H1 (cell line): ENCODE measurements around the gene SERPINB6. TPM values are rescaled to one million over a fixed set of nuclear protein-coding genes. Genes with fewer than 3 reads are reported as not detected.

Experiments
- CTCF ChIA-PET: fragments of 300-600 bp; sonication (Branson Sonifier 250); formaldehyde crosslinking; loops from one replicate; lab custom pipeline; 2021; ENCODE audit not compliant: partially characterized antibody; lab: Charles Lee
- POLR2A ChIA-PET: fragments of 300-600 bp; sonication (Branson Sonifier 250); formaldehyde crosslinking; loops from one replicate; lab custom pipeline; 2021; ENCODE audit warnings: inconsistent platforms; ENCODE audit not compliant: partially characterized antibody; lab: Charles Lee
- DNase-seq, 2 experiments: peaks; one replicate each; pipeline versions ENCODE4 v3.0.0 to v3.0.0-alpha.2; 2010 to 2022; ENCODE audit warnings: low spot score in 2 of 2, low read depth in 1 of 2, mixed read lengths in 1 of 2
- FAIRE-seq: peaks from 2 replicates; lab custom pipeline; 2011; peaks lifted over from hg19 to GRCh38; lab: Jason Lieb, UNC
- H2AFZ ChIP-seq: 2 replicates; pipeline ENCODE4 v1.8.1; 2012; ENCODE audit warnings: low read length, inconsistent platforms
- H2AK5ac ChIP-seq: 2 replicates; pipeline ENCODE4 v1.6.1; 2013; ENCODE audit warnings: low read depth, low read length
- H2BK120ac ChIP-seq: replicated peaks from 2 replicates; pipeline ENCODE3; 2013; ENCODE audit warnings: low read depth, low read length, inconsistent platforms
- H2BK12ac ChIP-seq: 2 replicates; pipeline ENCODE4 v1.6.1; 2013; ENCODE audit warnings: low read depth, low read length
- H2BK15ac ChIP-seq: 2 replicates; pipeline ENCODE4 v1.6.1; 2013; ENCODE audit warnings: low read length
- H2BK20ac ChIP-seq: 2 replicates; pipeline ENCODE4 v1.6.1; 2013; ENCODE audit warnings: low read length
- H2BK5ac ChIP-seq: 2 replicates; pipeline ENCODE4 v1.6.1; 2013; ENCODE audit warnings: low read depth, low read length
- H3K14ac ChIP-seq: 2 replicates; pipeline ENCODE4 v1.6.1; 2013; ENCODE audit warnings: inconsistent platforms; ENCODE audit not compliant: insufficient read length
- H3K18ac ChIP-seq: 2 replicates; pipeline ENCODE4 v1.6.1; 2013; ENCODE audit warnings: low read length; ENCODE audit errors: extremely low read depth
- H3K23ac ChIP-seq: 2 replicates; pipeline ENCODE4 v1.6.1; 2013; ENCODE audit warnings: inconsistent platforms; ENCODE audit not compliant: insufficient read length
- H3K23me2 ChIP-seq: 2 replicates; pipeline ENCODE4 v1.6.1; 2013; ENCODE audit warnings: low read depth, low read length
- H3K27ac ChIP-seq: 2 replicates; pipeline ENCODE4 v1.6.1; 2011; ENCODE audit warnings: low read depth, low read length, inconsistent platforms
- H3K27me3 ChIP-seq, 4 experiments: replicated peaks in 1 of 4; 1 replicate in 1 of 4; 2 replicates in 3 of 4; pipeline versions ENCODE4 v1.6.1 to v1.8.1; 2011 to 2013; ENCODE audit warnings: low read length in 3 of 4, mild to moderate bottlenecking in 3 of 4, inconsistent platforms in 2 of 4, mixed read lengths in 2 of 4, moderate library complexity in 1 of 4; ENCODE audit not compliant: control insufficient read depth in 3 of 4, insufficient read depth in 3 of 4; ENCODE audit errors: extremely low read depth in 1 of 4
- H3K36me3 ChIP-seq, 4 experiments: 2 replicates each; pipeline versions ENCODE4 v1.6.1 to v1.8.1; 2011 to 2013; ENCODE audit warnings: mild to moderate bottlenecking in 4 of 4, low read length in 3 of 4, moderate library complexity in 2 of 4, control low read depth in 1 of 4, inconsistent platforms in 1 of 4; ENCODE audit not compliant: insufficient read depth in 4 of 4, control insufficient read depth in 2 of 4
- H3K4ac ChIP-seq: replicated peaks from 2 replicates; pipeline ENCODE3; 2013; ENCODE audit warnings: low read length, low read depth, mixed read lengths, inconsistent platforms; ENCODE audit not compliant: insufficient read length
- H3K4me1 ChIP-seq, 4 experiments: replicated peaks in 1 of 4; 1 replicate in 1 of 4; 2 replicates in 3 of 4; pipeline versions ENCODE4 v1.6.1 to v1.8.1; 2011 to 2013; ENCODE audit warnings: low read length in 3 of 4, inconsistent platforms in 2 of 4, mixed read lengths in 1 of 4; ENCODE audit not compliant: insufficient read depth in 4 of 4, control insufficient read depth in 3 of 4
- H3K4me2 ChIP-seq, 2 experiments: 2 replicates each; pipeline versions ENCODE4 v1.6.1 to v1.8.1; 2011 to 2013; ENCODE audit warnings: low read depth in 2 of 2, low read length in 2 of 2, control low read depth in 1 of 2, inconsistent platforms in 1 of 2, mild to moderate bottlenecking in 1 of 2; ENCODE audit not compliant: insufficient read depth in 1 of 2
- H3K4me3 ChIP-seq, 4 experiments: fragments of 200-600, 300-600 bp in 1 of 4; sonication (generic), shearing (Covaris generic), sonication (Bioruptor Twin) in 1 of 4; 2 replicates each; pipeline versions ENCODE4 v1.5.1 to v1.8.1; 2011 to 2016; ENCODE audit warnings: low read length in 4 of 4, low read depth in 3 of 4, control low read depth in 2 of 4, inconsistent platforms in 2 of 4, mild to moderate bottlenecking in 2 of 4, mixed read lengths in 1 of 4, moderate library complexity in 1 of 4; ENCODE audit not compliant: insufficient read depth in 2 of 4; ENCODE audit errors: extremely low read depth in 1 of 4
- H3K56ac ChIP-seq: replicated peaks from 2 replicates; pipeline ENCODE3; 2013; ENCODE audit warnings: low read depth, mild to moderate bottlenecking, mixed read lengths, low read length, inconsistent platforms; ENCODE audit not compliant: insufficient read length
- H3K79me1 ChIP-seq: 2 replicates; pipeline ENCODE4 v1.6.1; 2013; ENCODE audit warnings: low read depth, low read length, control low read depth
- H3K79me2 ChIP-seq, 2 experiments: 2 replicates each; pipeline versions ENCODE4 v1.6.1 to v1.8.1; 2012 to 2013; ENCODE audit warnings: low read length in 2 of 2, mild to moderate bottlenecking in 2 of 2, inconsistent platforms in 1 of 2; ENCODE audit not compliant: insufficient read depth in 2 of 2, control insufficient read depth in 1 of 2
- H3K9ac ChIP-seq, 4 experiments: replicated peaks in 1 of 4; 1 replicate in 1 of 4; 2 replicates in 3 of 4; pipeline versions ENCODE4 v1.6.1 to v1.8.1; 2011 to 2013; ENCODE audit warnings: low read depth in 3 of 4, low read length in 3 of 4, control low read depth in 2 of 4, mild to moderate bottlenecking in 2 of 4, moderate library complexity in 2 of 4, inconsistent platforms in 1 of 4; ENCODE audit errors: extremely low read depth in 1 of 4
- H3K9me3 ChIP-seq, 2 experiments: 2 replicates each; pipeline versions ENCODE4 v1.6.1 to v1.8.1; 2012 to 2013; ENCODE audit warnings: mild to moderate bottlenecking in 2 of 2, moderate library complexity in 2 of 2, control low read depth in 1 of 2, inconsistent platforms in 1 of 2, low read depth in 1 of 2, low read length in 1 of 2, mixed read lengths in 1 of 2; ENCODE audit not compliant: insufficient read depth in 2 of 2
- H4K20me1 ChIP-seq, 2 experiments: replicated peaks in 1 of 2; 2 replicates each; pipeline versions ENCODE3 to v1.8.1; 2011 to 2013; ENCODE audit warnings: inconsistent platforms in 2 of 2, low read length in 2 of 2, mild to moderate bottlenecking in 1 of 2; ENCODE audit not compliant: insufficient read depth in 2 of 2, control insufficient read depth in 1 of 2
- H4K5ac ChIP-seq: 2 replicates; pipeline ENCODE4 v1.6.1; 2013; ENCODE audit warnings: low read length, low read depth, mixed read lengths, inconsistent platforms; ENCODE audit not compliant: insufficient read length
- H4K8ac ChIP-seq: 2 replicates; pipeline ENCODE4 v1.8.0; 2013; ENCODE audit warnings: mild to moderate bottlenecking, moderate library complexity, low read length, inconsistent platforms; ENCODE audit not compliant: insufficient read depth; ENCODE audit errors: extremely low read depth
- H4K91ac ChIP-seq: replicated peaks from 2 replicates; pipeline ENCODE3; 2013; ENCODE audit warnings: low read length, mixed read lengths, inconsistent platforms; ENCODE audit not compliant: insufficient read length
- MAFK ChIP-seq: IDR thresholded peaks from 2 replicates; pipeline ENCODE4 v1.6.1; 2012; ENCODE audit warnings: low read depth, mild to moderate bottlenecking, improper control_type of control experiment, low read length
- WGBS, 2 experiments: shearing (Covaris generic) in 1 of 2; methylation state at CpG; one replicate each; pipeline versions ENCODE4 v1.1.6 to v1.1.7; 2013 to 2015; ENCODE audit warnings: low lambda C conversion rate in 2 of 2, mixed read lengths in 2 of 2, inconsistent platforms in 1 of 2, low coverage in 1 of 2, missing lambda C conversion rate in 1 of 2; ENCODE audit not compliant: insufficient replicate concordance in 2 of 2, insufficient coverage in 1 of 2, insufficient read length in 1 of 2; ENCODE audit errors: extremely low coverage in 1 of 2, missing lambda C conversion rate in 1 of 2; 5-methylcytosine and 5-hydroxymethylcytosine counted together
- polyA plus RNA-seq, 7 experiments: library from polyadenylated mRNA; depleted of rRNA in 3 of 7; stranded (reverse) in 5 of 7; unstranded in 2 of 7; fragments of >200 nt in 5 of 7; fragments of 200-250 nt in 2 of 7; gene quantifications; 1 replicate in 5 of 7; 2 replicates in 1 of 7; 4 replicates in 1 of 7; pipeline versions ENCODE4 v1.2.1 to v1.2.3, GENCODE V29; 2011 to 2013; ENCODE audit warnings: missing spikeins in 2 of 7, mixed read lengths in 2 of 7
- total RNA-seq: library from RNA; stranded (reverse); fragmentation: NEBNext Ultra II Directional; extraction: Animal tissue kit (Norgen Biotek cat#: 25700); gene quantifications from 2 replicates; pipeline ENCODE4 v1.2.1, GENCODE V29; 2021

Gene SERPINB6
- total and polyA plus RNA-seq, 2 of the 8 experiments (the other 6 are each of a cell fraction or from before 2014, with no cell fraction given): 27.2 to 29.4 TPM

DNA sequence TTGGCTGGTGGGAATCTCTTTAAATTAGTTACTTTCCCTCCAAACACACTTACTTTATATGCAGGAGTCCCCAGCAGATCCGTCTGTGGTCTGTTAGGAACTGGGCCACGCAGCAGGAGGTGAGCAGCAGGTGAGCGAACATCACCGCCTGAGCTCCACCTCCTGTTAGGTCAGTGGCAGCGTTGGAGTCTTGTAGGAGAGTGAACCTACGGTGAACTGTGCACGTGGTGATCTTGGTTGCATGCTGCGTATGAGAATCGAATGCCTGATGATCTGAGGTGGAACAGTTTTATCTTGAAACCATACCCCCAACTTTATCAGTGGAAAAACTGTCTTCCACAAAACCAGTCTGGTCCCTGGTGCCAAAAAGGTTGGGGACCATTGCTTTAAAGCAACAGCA, 5.0 kb downstream of the SERPINB6 start:
- H3K23ac ChIP-seq: no peak overlapping the region
- no peak overlapping the region for H2BK120ac ChIP-seq
- DNase-seq (no peak), FAIRE-seq (no peak)
- H3K36me3 ChIP-seq: no peaks in the 10 kb centered on the region
- no peaks in the 10 kb centered on the region for H3K79me2 ChIP-seq
- no peaks in the 10 kb centered on the region; a peak in 1 of 7 replicates for H3K27me3 ChIP-seq
- 60% methylated on average over 9 of the region's 9 CpGs; no CpG with 5 or more reads in 1 of the 2 experiments for WGBS, 2 experiments
- no peak overlapping the region for H2BK12ac ChIP-seq
- H3K27ac ChIP-seq: no peak overlapping the region
- ChIA-PET CTCF (interaction anchor here (0.7 to 2.8 kb wide), 9 partner anchors 11 to 72 kb away, joined by 3 to 22 read pairs (median 5); no protein-coding TSS in a partner anchor), POLR2A (no interaction called here)
- no peaks in the 10 kb centered on the region for H4K20me1 ChIP-seq
- no peak overlapping the region for H2BK15ac ChIP-seq
- no peak overlapping the region for H3K56ac ChIP-seq
- H3K4ac ChIP-seq: no peak overlapping the region
- no peak overlapping the region for H3K4me3 ChIP-seq
- H3K9ac ChIP-seq: no peak overlapping the region
- H4K91ac ChIP-seq: no peak overlapping the region
- peaks cover 3% of the 10 kb centered on the region; the same call in 1 of the 2 replicates for H3K23me2 ChIP-seq
- H2AFZ ChIP-seq: no peak overlapping the region
- H4K5ac ChIP-seq: no peak overlapping the region
- H3K9me3 ChIP-seq: no peaks in the 10 kb centered on the region
- no peak overlapping the region; a peak in 1 of 4 replicates for H3K4me2 ChIP-seq
- H4K8ac ChIP-seq: no peak overlapping the region
- H3K14ac ChIP-seq: no peak overlapping the region
- H3K18ac ChIP-seq: no peak overlapping the region
- no peak overlapping the region for H2BK20ac ChIP-seq
- no peaks in the 10 kb centered on the region; the same call in 1 of the 2 replicates for H3K79me1 ChIP-seq
- peaks cover 5 to 9% (median 6%) of the 10 kb centered on the region in 4 experiments for H3K4me1 ChIP-seq
- H2AK5ac ChIP-seq: no peak overlapping the region
- H2BK5ac ChIP-seq: no peak overlapping the region
- TF ChIP-seq MAFK: no peak
